ENCODE data around the gene OPCML.
A peak's percentile ranks its signal among the peaks of the same experiment; 100 is the strongest.

Gene OPCML

GRCh38 chr11:132544007-132544406 lies 988.3 kb downstream of the OPCML start:
- Histone ChIP-seq H2AFZ (ENCODE audit: low read length) (no peak overlapping the region), H2BK15ac (ENCODE audit: low read length) (no peak overlapping the region), H2BK12ac (ENCODE audit: low read length) (no peak overlapping the region), H3K4me1 (ENCODE audit: control insufficient read depth in 2 of 2, insufficient read depth in 1 of 2, low read depth in 1 of 2, low read length in 2 of 2) (peaks cover 0 to 6% of the 10 kb centered on the region in 2 donors), H3K4ac (ENCODE audit: low read length) (no peak overlapping the region), H4K91ac (ENCODE audit: low read depth, low read length, poor library complexity) (no peak overlapping the region), H3K9ac (ENCODE audit: low read depth, low read length, poor library complexity) (no peak overlapping the region), H3K4me2 (ENCODE audit: insufficient read depth, low read length, poor library complexity, severe bottlenecking) (no peak overlapping the region), H3K4me3 (ENCODE audit: low read length in 2 of 2) (no peak overlapping the region), H3K27me3 (ENCODE audit: control insufficient read depth in 3 of 3, insufficient read depth in 3 of 3, low read depth in 1 of 3, low read length in 3 of 3) (no peaks in the 10 kb centered on the region), H3K79me1 (ENCODE audit: low read depth, low read length) (no peaks in the 10 kb centered on the region), H3K27ac (replicated peaks; ENCODE audit: low read length) (no peak overlapping the region), H3K36me3 (replicated peaks in 1 of 2; ENCODE audit: control insufficient read depth in 2 of 2, insufficient read depth in 2 of 2, low read length in 2 of 2) (no peaks in the 10 kb centered on the region), H3K18ac (ENCODE audit: low read length) (no peak overlapping the region), H4K8ac (ENCODE audit: low read depth, low read length) (no peak overlapping the region), H3K14ac (ENCODE audit: low read length) (no peak overlapping the region), H2BK120ac (ENCODE audit: low read depth, low read length) (no peak overlapping the region), H2BK5ac (ENCODE audit: low read length) (no peak overlapping the region), H3K23ac (ENCODE audit: low read depth, low read length, poor library complexity) (no peak overlapping the region), H2AK5ac (ENCODE audit: low read depth, low read length) (no peak overlapping the region), H3K9me3 (replicated peaks in 1 of 2; ENCODE audit: control insufficient read depth in 2 of 2, insufficient read depth in 1 of 2, low read depth in 1 of 2, low read length in 2 of 2) (no peaks in the 10 kb centered on the region)
- no CpG with 5 or more reads among the region's 5 CpGs for WGBS, 2 donors (ENCODE audit: extremely low coverage in 2 of 2, insufficient read length in 2 of 2, insufficient replicate concordance in 1 of 2)
- no peak for DNase-seq (ENCODE audit: low spot score)

- Histone ChIP-seq H2AK5ac (ENCODE audit: low read depth, low read length) (no peak overlapping the region), H2AFZ (ENCODE audit: low read length) (no peak overlapping the region), H3K4me2 (ENCODE audit: insufficient read depth, low read length, poor library complexity, severe bottlenecking) (no peak overlapping the region), H3K18ac (ENCODE audit: low read length) (no peak overlapping the region), H3K36me3 (replicated peaks in 1 of 2; ENCODE audit: control insufficient read depth in 2 of 2, insufficient read depth in 2 of 2, low read length in 2 of 2) (no peaks in the 10 kb centered on the region), H2BK120ac (ENCODE audit: low read depth, low read length) (no peak overlapping the region), H3K4me3 (ENCODE audit: low read length in 2 of 2) (no peak overlapping the region), H3K9ac (ENCODE audit: low read depth, low read length, poor library complexity) (no peak overlapping the region), H3K27me3 (ENCODE audit: control insufficient read depth in 3 of 3, insufficient read depth in 3 of 3, low read depth in 1 of 3, low read length in 3 of 3) (no peaks in the 10 kb centered on the region), H3K23ac (ENCODE audit: low read depth, low read length, poor library complexity) (no peak overlapping the region), H3K14ac (ENCODE audit: low read length) (no peak overlapping the region), H2BK12ac (ENCODE audit: low read length) (no peak overlapping the region), H3K9me3 (replicated peaks in 1 of 2; ENCODE audit: control insufficient read depth in 2 of 2, insufficient read depth in 1 of 2, low read depth in 1 of 2, low read length in 2 of 2) (no peaks in the 10 kb centered on the region), H4K91ac (ENCODE audit: low read depth, low read length, poor library complexity) (no peak overlapping the region), H2BK15ac (ENCODE audit: low read length) (no peak overlapping the region), H3K4ac (ENCODE audit: low read length) (no peak overlapping the region), H4K8ac (ENCODE audit: low read depth, low read length) (no peak overlapping the region), H3K4me1 (ENCODE audit: control insufficient read depth in 2 of 2, insufficient read depth in 1 of 2, low read depth in 1 of 2, low read length in 2 of 2) (peaks cover 0 to 6% of the 10 kb centered on the region in 2 donors), H3K79me1 (ENCODE audit: low read depth, low read length) (no peaks in the 10 kb centered on the region), H2BK5ac (ENCODE audit: low read length) (no peak overlapping the region), H3K27ac (replicated peaks; ENCODE audit: low read length) (no peak overlapping the region)
- no peak for DNase-seq (ENCODE audit: low spot score)
- WGBS, 2 donors (ENCODE audit: extremely low coverage in 2 of 2, insufficient read length in 2 of 2, insufficient replicate concordance in 1 of 2): no CpG with 5 or more reads among the region's 2 CpGs
These were observed 990.5 kb downstream of the OPCML start for GRCh38 chr11:132541794-132542193.

GRCh38 chr11:132540581-132540980 lies 991.7 kb downstream of the OPCML start:
- H4K8ac ChIP-seq (ENCODE audit: low read depth, low read length): no peak overlapping the region
- WGBS, 2 donors (ENCODE audit: extremely low coverage in 2 of 2, insufficient read length in 2 of 2, insufficient replicate concordance in 1 of 2): no CpG with 5 or more reads among the region's 2 CpGs
- no peak overlapping the region for H2AK5ac ChIP-seq (ENCODE audit: low read depth, low read length)
- H3K27me3 ChIP-seq (ENCODE audit: control insufficient read depth in 3 of 3, insufficient read depth in 3 of 3, low read depth in 1 of 3, low read length in 3 of 3): no peaks in the 10 kb centered on the region
- no peak overlapping the region for H3K18ac ChIP-seq (ENCODE audit: low read length)
- H2BK120ac ChIP-seq (ENCODE audit: low read depth, low read length): no peak overlapping the region
- H2AFZ ChIP-seq (ENCODE audit: low read length): peak overlapping the region; percentile 42
- no peaks in the 10 kb centered on the region for H3K9me3 ChIP-seq (replicated peaks in 1 of 2; ENCODE audit: control insufficient read depth in 2 of 2, insufficient read depth in 1 of 2, low read depth in 1 of 2, low read length in 2 of 2)
- H3K27ac ChIP-seq (replicated peaks; ENCODE audit: low read length): no peak overlapping the region
- H3K14ac ChIP-seq (ENCODE audit: low read length): no peak overlapping the region
- DNase-seq (ENCODE audit: low spot score): no peak
- no peak overlapping the region for H3K4me3 ChIP-seq (ENCODE audit: low read length in 2 of 2)
- H3K4ac ChIP-seq (ENCODE audit: low read length): no peak overlapping the region
- no peak overlapping the region for H3K9ac ChIP-seq (ENCODE audit: low read depth, low read length, poor library complexity)
- no peak overlapping the region for H4K91ac ChIP-seq (ENCODE audit: low read depth, low read length, poor library complexity)
- no peaks in the 10 kb centered on the region for H3K36me3 ChIP-seq (replicated peaks in 1 of 2; ENCODE audit: control insufficient read depth in 2 of 2, insufficient read depth in 2 of 2, low read length in 2 of 2)
- no peak overlapping the region for H3K4me2 ChIP-seq (ENCODE audit: insufficient read depth, low read length, poor library complexity, severe bottlenecking)
- H2BK12ac ChIP-seq (ENCODE audit: low read length): no peak overlapping the region
- no peak overlapping the region for H2BK5ac ChIP-seq (ENCODE audit: low read length)
- peaks cover 0 to 6% of the 10 kb centered on the region in 2 donors for H3K4me1 ChIP-seq (ENCODE audit: control insufficient read depth in 2 of 2, insufficient read depth in 1 of 2, low read depth in 1 of 2, low read length in 2 of 2)
- no peak overlapping the region for H3K23ac ChIP-seq (ENCODE audit: low read depth, low read length, poor library complexity)
- H2BK15ac ChIP-seq (ENCODE audit: low read length): no peak overlapping the region
- no peaks in the 10 kb centered on the region for H3K79me1 ChIP-seq (ENCODE audit: low read depth, low read length)

GRCh38 chr11:132539590-132540368 lies 992.5 kb downstream of the OPCML start:
- Histone ChIP-seq H2BK5ac (ENCODE audit: low read length) (no peak overlapping the region), H3K9ac (ENCODE audit: low read depth, low read length, poor library complexity) (no peak overlapping the region), H3K9me3 (replicated peaks in 1 of 2; ENCODE audit: control insufficient read depth in 2 of 2, insufficient read depth in 1 of 2, low read depth in 1 of 2, low read length in 2 of 2) (no peaks in the 10 kb centered on the region), H3K36me3 (replicated peaks in 1 of 2; ENCODE audit: control insufficient read depth in 2 of 2, insufficient read depth in 2 of 2, low read length in 2 of 2) (no peaks in the 10 kb centered on the region), H3K4me2 (ENCODE audit: insufficient read depth, low read length, poor library complexity, severe bottlenecking) (no peak overlapping the region), H3K4me3 (ENCODE audit: low read length in 2 of 2) (no peak overlapping the region), H2AK5ac (ENCODE audit: low read depth, low read length) (no peak overlapping the region), H2BK120ac (ENCODE audit: low read depth, low read length) (no peak overlapping the region), H2BK12ac (ENCODE audit: low read length) (no peak overlapping the region), H3K14ac (ENCODE audit: low read length) (no peak overlapping the region), H3K4me1 (ENCODE audit: control insufficient read depth in 2 of 2, insufficient read depth in 1 of 2, low read depth in 1 of 2, low read length in 2 of 2) (peaks cover 0 to 6% of the 10 kb centered on the region in 2 donors), H3K18ac (ENCODE audit: low read length) (no peak overlapping the region), H2BK15ac (ENCODE audit: low read length) (no peak overlapping the region), H4K91ac (ENCODE audit: low read depth, low read length, poor library complexity) (no peak overlapping the region), H3K23ac (ENCODE audit: low read depth, low read length, poor library complexity) (no peak overlapping the region), H3K4ac (ENCODE audit: low read length) (no peak overlapping the region), H2AFZ (ENCODE audit: low read length) (no peak overlapping the region), H3K79me1 (ENCODE audit: low read depth, low read length) (no peaks in the 10 kb centered on the region), H3K27me3 (ENCODE audit: control insufficient read depth in 3 of 3, insufficient read depth in 3 of 3, low read depth in 1 of 3, low read length in 3 of 3) (no peaks in the 10 kb centered on the region), H4K8ac (ENCODE audit: low read depth, low read length) (no peak overlapping the region), H3K27ac (replicated peaks; ENCODE audit: low read length) (no peak overlapping the region)
- WGBS, 2 donors (ENCODE audit: extremely low coverage in 2 of 2, insufficient read length in 2 of 2, insufficient replicate concordance in 1 of 2): 100% methylated on average over 4 of the region's 7 CpGs; no CpG with 5 or more reads in 1 of the 2 donors
- no peak for DNase-seq (ENCODE audit: low spot score)
